DOHH2 (cell line): ENCODE results near the gene ZBTB49.

ENCODE experiments used
- CTCF ChIP-seq: fragments of 200-600 bp; sonication (generic); IDR thresholded peaks from one replicate; pipeline ENCODE4 v1.5.1; 2014; ENCODE audit warnings: antibody characterized with exemption, mild to moderate bottlenecking, low read depth, low read length; ENCODE audit not compliant: poor library complexity, severe bottlenecking
- EZH2phosphoT487 ChIP-seq: fragments of 200-600 bp; sonication (generic); IDR thresholded peaks from 2 replicates; pipeline ENCODE4 v1.6.1; 2017; ENCODE audit warnings: borderline replicate concordance, mild to moderate bottlenecking, antibody characterized with exemption, low read length, moderate library complexity, mixed read lengths

- TF ChIP-seq CTCF = no peak
- no peak for TF ChIP-seq EZH2phosphoT487
Observed at GRCh38 chr4:4316150-4316495, 26.1 kb downstream of the ZBTB49 start.
